Measurements from ENCODE around the gene NME7.

DNA sequence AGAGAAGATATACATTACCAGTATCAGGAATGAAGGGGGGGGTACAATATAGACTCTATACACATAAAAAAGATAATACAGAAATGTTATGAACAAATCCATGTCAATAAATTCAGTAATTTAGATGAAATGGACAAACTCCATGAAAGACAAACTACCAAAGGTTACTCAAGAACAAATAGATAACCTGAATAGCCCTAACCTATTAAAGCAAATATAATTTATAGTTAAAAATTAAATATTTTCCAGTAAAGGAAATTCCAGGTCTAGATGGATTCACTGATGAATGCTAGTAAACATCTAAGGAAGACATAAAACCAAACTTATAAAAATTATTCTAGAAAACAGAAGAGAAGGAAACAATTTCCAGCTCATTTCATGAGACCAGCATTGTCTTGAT, 13.6 kb upstream of the NME7 start:
- TF ChIP-seq, protein P1, sequence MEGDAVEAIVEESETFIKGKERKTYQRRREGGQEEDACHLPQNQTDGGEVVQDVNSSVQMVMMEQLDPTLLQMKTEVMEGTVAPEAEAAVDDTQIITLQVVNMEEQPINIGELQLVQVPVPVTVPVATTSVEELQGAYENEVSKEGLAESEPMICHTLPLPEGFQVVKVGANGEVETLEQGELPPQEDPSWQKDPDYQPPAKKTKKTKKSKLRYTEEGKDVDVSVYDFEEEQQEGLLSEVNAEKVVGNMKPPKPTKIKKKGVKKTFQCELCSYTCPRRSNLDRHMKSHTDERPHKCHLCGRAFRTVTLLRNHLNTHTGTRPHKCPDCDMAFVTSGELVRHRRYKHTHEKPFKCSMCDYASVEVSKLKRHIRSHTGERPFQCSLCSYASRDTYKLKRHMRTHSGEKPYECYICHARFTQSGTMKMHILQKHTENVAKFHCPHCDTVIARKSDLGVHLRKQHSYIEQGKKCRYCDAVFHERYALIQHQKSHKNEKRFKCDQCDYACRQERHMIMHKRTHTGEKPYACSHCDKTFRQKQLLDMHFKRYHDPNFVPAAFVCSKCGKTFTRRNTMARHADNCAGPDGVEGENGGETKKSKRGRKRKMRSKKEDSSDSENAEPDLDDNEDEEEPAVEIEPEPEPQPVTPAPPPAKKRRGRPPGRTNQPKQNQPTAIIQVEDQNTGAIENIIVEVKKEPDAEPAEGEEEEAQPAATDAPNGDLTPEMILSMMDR (IDR thresholded peaks at IDR 0.05; ENCODE audit: low read depth, low read length), result no peak
- TF ChIP-seq EZH2phosphoT487 (IDR thresholded peaks at IDR 0.05; ENCODE audit: low read depth), result no peak

Measured in OCI-LY3 (cell line).